ENCODE data around the gene SLC16A8.
"Not testable (repeated sequence)": the region's sequence is repeated elsewhere in the genome, so short reads cannot be mapped to it uniquely, and the experiment has no call there.

Gene SLC16A8

GRCh38 chr22:38085501-38085900 is 1.5 kb upstream of the SLC16A8 start:
- no peak for DNase-seq

GRCh38 chr22:38085056-38085455 is 1.1 kb upstream of the SLC16A8 start:
- no peak for DNase-seq

- DNase-seq = no peak
Observed at GRCh38 chr22:38082986-38083710, 836 bp downstream of the SLC16A8 start.

GRCh38 chr22:38081941-38082828 is 1.8 kb downstream of the SLC16A8 start:
- no peak for DNase-seq

- DNase-seq = no peak
Observed at GRCh38 chr22:38081636-38081940, 2.4 kb downstream of the SLC16A8 start.

GRCh38 chr22:38080850-38081635 is 2.9 kb downstream of the SLC16A8 start:
- DNase-seq = no peak

- DNase-seq = no peak
Observed at GRCh38 chr22:38080474-38080849, 3.5 kb downstream of the SLC16A8 start.

- no peak for DNase-seq
Observed at GRCh38 chr22:38079804-38080203, 4.2 kb downstream of the SLC16A8 start.

- DNase-seq = not testable (repeated sequence)
Observed at GRCh38 chr22:38079208-38079607, 4.8 kb downstream of the SLC16A8 start.

GRCh38 chr22:38078046-38078840 is 5.7 kb downstream of the SLC16A8 start:
- no peak for DNase-seq

GRCh38 chr22:38077595-38077994 is 6.4 kb downstream of the SLC16A8 start:
- no peak for DNase-seq

GRCh38 chr22:38077096-38077495 is 6.9 kb downstream of the SLC16A8 start:
- no peak for DNase-seq

GRCh38 chr22:38075961-38076360 is 8.0 kb downstream of the SLC16A8 start:
- no peak for DNase-seq

GRCh38 chr22:38075105-38075825 is 8.7 kb downstream of the SLC16A8 start:
- no peak for DNase-seq

GRCh38 chr22:38074181-38075104 is 9.5 kb downstream of the SLC16A8 start:
- no peak for DNase-seq

- no peak for DNase-seq
Observed at GRCh38 chr22:38073150-38074130, 10.5 kb downstream of the SLC16A8 start.

GRCh38 chr22:38072322-38073149 is 11.4 kb downstream of the SLC16A8 start:
- no peak for DNase-seq

Data from OCI-M1 (cell line).